HG02973 (cell line): ENCODE measurements around the gene RHOT1.
"Not testable (repeated sequence)": the region's sequence is repeated elsewhere in the genome, so short reads cannot be mapped to it uniquely, and the experiment has no call there.

Experiments used
- ATAC-seq: cut with Tn5 transposase; IDR thresholded peaks from one replicate; pipeline ENCODE4 v1.9.1; 2021; ENCODE audit warnings: moderate library complexity; ENCODE audit not compliant: unreplicated experiment

Gene RHOT1

GRCh38 chr17:32222621-32223020, 80.3 kb downstream of the RHOT1 start:
- ATAC-seq, result no peak

- no peak for ATAC-seq
Measured at GRCh38 chr17:32223703-32224102, 81.4 kb downstream of the RHOT1 start.

GRCh38 chr17:32226886-32227285, 84.6 kb downstream of the RHOT1 start:
- no peak for ATAC-seq

GRCh38 chr17:32227910-32228309, 85.6 kb downstream of the RHOT1 start:
- no peak for ATAC-seq

GRCh38 chr17:32235588-32235987, 93.3 kb downstream of the RHOT1 start:
- no peak for ATAC-seq

- no peak for ATAC-seq
Measured at GRCh38 chr17:32239456-32239855, 97.2 kb downstream of the RHOT1 start.

- ATAC-seq, result no peak
Measured at GRCh38 chr17:32240750-32241149, 98.4 kb downstream of the RHOT1 start.

GRCh38 chr17:32241640-32242039, 99.3 kb downstream of the RHOT1 start:
- no peak for ATAC-seq

GRCh38 chr17:32249475-32249874, 107.2 kb downstream of the RHOT1 start:
- ATAC-seq, result no peak

GRCh38 chr17:32253117-32253611, 110.9 kb downstream of the RHOT1 start:
- ATAC-seq, result no peak

GRCh38 chr17:32256012-32256700, 113.9 kb downstream of the RHOT1 start:
- no peak for ATAC-seq

GRCh38 chr17:32256701-32257019, 114.4 kb downstream of the RHOT1 start:
- ATAC-seq, result no peak

- ATAC-seq, result no peak
Measured at GRCh38 chr17:32258383-32259140, 116.3 kb downstream of the RHOT1 start.

GRCh38 chr17:32259586-32259985, 117.3 kb downstream of the RHOT1 start:
- no peak for ATAC-seq

- ATAC-seq, result no peak
Measured at GRCh38 chr17:32261417-32261736, 119.1 kb downstream of the RHOT1 start.

GRCh38 chr17:32261936-32262510, 119.7 kb downstream of the RHOT1 start:
- no peak for ATAC-seq

GRCh38 chr17:32263515-32263914, 121.2 kb downstream of the RHOT1 start:
- ATAC-seq, result not testable (repeated sequence)

GRCh38 chr17:32264140-32264799, 122.0 kb downstream of the RHOT1 start:
- no peak for ATAC-seq

- no peak for ATAC-seq
Measured at GRCh38 chr17:32264823-32265191, 122.5 kb downstream of the RHOT1 start.

- ATAC-seq, result no peak
Measured at GRCh38 chr17:32265192-32265923, 123.1 kb downstream of the RHOT1 start, which contains the start of gene RHBDL3. RHBDL3 (plus strand) TSS chr17:32265832; CDS start chr17:32266190, 358 bp downstream.

GRCh38 chr17:32266051-32266388, 123.7 kb downstream of the RHOT1 start:
- ATAC-seq, result no peak
